HUDEP-2 (cell line): ENCODE measurements around the gene LRRC70.
"Not testable (repeated sequence)": the region's sequence is repeated elsewhere in the genome, so short reads cannot be mapped to it uniquely, and the experiment has no call there.

ENCODE experiments used
- DNase-seq, 76 experiments: peaks; one replicate each; lab custom pipeline; 2025; ENCODE audit not compliant: unreplicated experiment in 76 of 76; lab: John Stamatoyannopoulos, UW

LRRC70 gene

GRCh38 chr5:62600560-62601252 is 22.1 kb downstream of the LRRC70 start:
- DNase-seq, result no peak

GRCh38 chr5:62603934-62604333 is 25.3 kb downstream of the LRRC70 start:
- no peak for DNase-seq

- no peak for DNase-seq
Observed at GRCh38 chr5:62605638-62606037, 27.0 kb downstream of the LRRC70 start.

GRCh38 chr5:62606878-62607277 is 28.3 kb downstream of the LRRC70 start:
- DNase-seq, result no peak

GRCh38 chr5:62607615-62608014 is 29.0 kb downstream of the LRRC70 start:
- DNase-seq, result no peak

GRCh38 chr5:62608529-62609511 is 30.2 kb downstream of the LRRC70 start:
- no peak for DNase-seq

GRCh38 chr5:62614355-62614754 is 35.7 kb downstream of the LRRC70 start:
- no peak for DNase-seq

- no peak for DNase-seq
Observed at GRCh38 chr5:62616615-62617277, 38.1 kb downstream of the LRRC70 start.

GRCh38 chr5:62617943-62618342 is 39.3 kb downstream of the LRRC70 start:
- no peak for DNase-seq

- no peak for DNase-seq
Observed at GRCh38 chr5:62620761-62621160, 42.1 kb downstream of the LRRC70 start.

- DNase-seq, result peak in 2 of 76 experiments; percentile 16 to 24
Observed at GRCh38 chr5:62621280-62621679, 42.7 kb downstream of the LRRC70 start.

GRCh38 chr5:62623271-62623670 is 44.7 kb downstream of the LRRC70 start:
- DNase-seq, result no peak

- not testable (repeated sequence) for DNase-seq
Observed at GRCh38 chr5:62624436-62624835, 45.8 kb downstream of the LRRC70 start.

GRCh38 chr5:62626534-62626933 is 47.9 kb downstream of the LRRC70 start:
- no peak for DNase-seq

GRCh38 chr5:62627121-62627520 is 48.5 kb downstream of the LRRC70 start:
- DNase-seq, result no peak

- DNase-seq, result no peak
Observed at GRCh38 chr5:62627901-62628300, 49.3 kb downstream of the LRRC70 start.
